ENCODE measurements around the gene TPRN.

DNA sequence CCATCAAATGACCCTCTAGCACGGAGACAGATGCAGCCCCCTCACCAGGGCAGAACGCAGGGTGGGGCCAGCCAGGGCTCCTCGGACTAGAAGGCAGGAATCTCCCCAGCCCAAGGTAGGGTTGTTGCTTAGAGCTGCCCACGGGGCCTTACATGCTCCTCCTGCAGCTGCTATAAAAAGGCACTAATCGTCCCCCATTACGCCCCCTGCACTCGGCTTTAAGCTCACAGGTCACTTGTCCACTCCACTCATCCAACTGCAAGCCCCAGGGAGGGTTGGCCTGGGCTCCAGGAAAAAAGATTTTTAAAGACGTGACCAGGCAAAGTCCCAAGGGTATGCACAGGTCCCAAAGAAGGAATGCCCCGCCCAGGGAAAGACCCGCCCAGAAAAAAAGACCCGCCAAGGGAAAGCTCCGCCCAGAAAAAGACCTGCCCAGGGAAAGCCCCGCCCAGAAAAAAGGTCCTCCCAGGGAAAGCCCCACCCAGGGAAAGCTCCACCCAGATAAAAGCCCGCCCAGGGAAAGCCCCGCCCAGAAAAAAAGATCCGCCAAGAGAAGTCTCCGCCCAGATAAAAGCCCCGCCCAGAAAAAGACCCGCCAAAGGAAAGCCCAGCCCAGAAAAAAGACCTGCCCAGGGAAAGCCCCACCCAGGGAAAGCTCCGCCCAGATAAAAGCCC lies 50.5 kb downstream of the TPRN start:
- TF ChIP-seq, protein P1, sequence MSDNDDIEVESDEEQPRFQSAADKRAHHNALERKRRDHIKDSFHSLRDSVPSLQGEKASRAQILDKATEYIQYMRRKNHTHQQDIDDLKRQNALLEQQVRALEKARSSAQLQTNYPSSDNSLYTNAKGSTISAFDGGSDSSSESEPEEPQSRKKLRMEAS (IDR thresholded peaks at IDR 0.05): no peak
- TF ChIP-seq, protein P2, sequence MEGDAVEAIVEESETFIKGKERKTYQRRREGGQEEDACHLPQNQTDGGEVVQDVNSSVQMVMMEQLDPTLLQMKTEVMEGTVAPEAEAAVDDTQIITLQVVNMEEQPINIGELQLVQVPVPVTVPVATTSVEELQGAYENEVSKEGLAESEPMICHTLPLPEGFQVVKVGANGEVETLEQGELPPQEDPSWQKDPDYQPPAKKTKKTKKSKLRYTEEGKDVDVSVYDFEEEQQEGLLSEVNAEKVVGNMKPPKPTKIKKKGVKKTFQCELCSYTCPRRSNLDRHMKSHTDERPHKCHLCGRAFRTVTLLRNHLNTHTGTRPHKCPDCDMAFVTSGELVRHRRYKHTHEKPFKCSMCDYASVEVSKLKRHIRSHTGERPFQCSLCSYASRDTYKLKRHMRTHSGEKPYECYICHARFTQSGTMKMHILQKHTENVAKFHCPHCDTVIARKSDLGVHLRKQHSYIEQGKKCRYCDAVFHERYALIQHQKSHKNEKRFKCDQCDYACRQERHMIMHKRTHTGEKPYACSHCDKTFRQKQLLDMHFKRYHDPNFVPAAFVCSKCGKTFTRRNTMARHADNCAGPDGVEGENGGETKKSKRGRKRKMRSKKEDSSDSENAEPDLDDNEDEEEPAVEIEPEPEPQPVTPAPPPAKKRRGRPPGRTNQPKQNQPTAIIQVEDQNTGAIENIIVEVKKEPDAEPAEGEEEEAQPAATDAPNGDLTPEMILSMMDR (IDR thresholded peaks at IDR 0.05 in 2 of 3, conservative IDR thresholded peaks at IDR 0.05 in 1 of 3; ENCODE audit: borderline replicate concordance in 1 of 3, insufficient read depth in 1 of 3, low read depth in 2 of 3, low read length in 2 of 3): no peak
- TF ChIP-seq TCF7L2 (IDR thresholded peaks at IDR 0.05; ENCODE audit: borderline replicate concordance, extremely low read depth, insufficient read depth, insufficient read length): no peak
- TF ChIP-seq ELF1 (IDR thresholded peaks at IDR 0.05; ENCODE audit: borderline replicate concordance, low read depth): no peak
- no peak for TF ChIP-seq JUND (IDR thresholded peaks at IDR 0.05)
